GM18873 (cell line): ENCODE data around the gene KIFC3.
"Not testable (repeated sequence)": the region's sequence is repeated elsewhere in the genome, so short reads cannot be mapped to it uniquely, and the experiment has no call there.

ENCODE experiments used
- ATAC-seq: cut with Tn5 transposase; IDR thresholded peaks from one replicate; pipeline ENCODE4 v1.9.1; 2021; ENCODE audit warnings: mild to moderate bottlenecking, moderate library complexity, moderate number of reproducible peaks; ENCODE audit not compliant: unreplicated experiment, low FRiP score

Gene KIFC3

GRCh38 chr16:57805176-57805575, 2.9 kb upstream of the KIFC3 start:
- ATAC-seq: no peak

DNA sequence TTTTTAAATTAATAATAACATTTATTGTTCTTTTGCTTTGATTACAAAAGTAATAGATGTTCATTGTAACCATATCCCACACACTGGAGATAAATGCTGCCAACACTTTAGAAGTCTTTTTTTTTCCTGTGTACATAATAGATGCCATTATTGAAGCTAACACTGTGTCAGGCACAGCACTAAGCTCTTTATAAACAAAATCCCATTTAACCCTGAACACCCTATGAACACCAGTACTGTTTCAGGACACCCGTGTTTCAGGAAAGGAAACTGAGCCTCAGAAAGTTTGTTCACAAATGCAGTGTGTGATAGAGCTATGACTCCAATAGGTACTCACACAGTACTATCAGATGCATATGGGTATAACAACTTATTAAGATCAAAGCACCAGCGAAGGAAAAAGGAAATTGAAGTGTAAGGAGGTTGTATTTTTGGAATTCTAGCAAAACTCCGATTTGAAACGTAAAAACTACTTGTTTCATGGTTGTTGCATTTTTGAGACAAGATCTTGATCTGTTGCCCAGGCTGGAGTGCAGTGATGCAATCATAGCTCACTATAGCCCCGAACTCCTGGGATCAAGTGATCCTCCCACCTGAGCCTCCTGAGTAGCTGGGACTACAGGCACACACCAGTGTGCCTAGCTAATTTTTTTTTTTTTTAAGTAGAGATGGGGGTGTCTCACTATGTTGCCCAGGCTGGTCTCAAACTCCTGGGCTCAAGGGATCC, 2.0 kb upstream of the KIFC3 start:
- ATAC-seq: no peak

DNA sequence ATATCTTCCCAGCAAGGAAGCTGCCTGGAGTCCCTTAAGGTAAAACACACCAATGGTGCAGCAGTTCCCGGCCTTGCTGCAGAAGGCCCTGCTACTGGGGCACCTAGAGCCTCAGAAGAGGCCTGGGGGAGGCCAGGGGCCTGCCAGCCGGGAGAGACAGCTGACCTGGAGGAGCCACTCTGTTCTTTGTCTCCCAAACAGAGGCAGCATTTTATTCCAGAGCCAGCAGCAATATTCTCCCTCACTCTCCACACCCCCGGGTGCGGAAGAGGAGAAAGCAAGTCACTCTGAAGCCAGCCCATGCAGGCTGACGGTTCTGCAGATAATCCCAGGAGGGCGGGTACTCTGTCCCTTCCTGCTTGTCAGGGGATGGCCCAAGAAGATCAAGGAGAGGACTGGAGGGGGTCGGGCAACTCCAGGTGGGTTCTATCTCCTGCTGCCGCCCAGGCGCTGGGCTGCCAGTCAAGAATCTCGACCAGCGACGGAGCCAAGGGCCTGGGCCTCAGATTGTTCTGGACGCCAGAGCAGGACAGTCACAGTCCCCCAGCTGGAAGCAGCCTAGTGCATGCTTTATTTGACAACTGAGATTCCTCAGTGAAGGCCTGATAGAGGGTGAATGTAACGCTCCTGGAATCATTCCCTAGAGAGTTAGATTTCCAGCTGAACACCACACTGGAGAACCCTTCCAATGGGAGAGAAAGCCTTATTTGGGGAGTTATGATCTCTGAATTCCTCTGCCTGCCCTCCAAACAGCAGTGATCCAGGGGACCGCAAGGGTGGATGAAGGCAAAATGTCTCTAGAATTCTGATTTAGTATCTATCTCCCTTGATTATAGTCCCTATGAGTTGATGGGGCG, 1.1 kb upstream of the KIFC3 start:
- ATAC-seq: no peak

GRCh38 chr16:57801809-57802340, 416 bp downstream of the KIFC3 start:
- no peak for ATAC-seq

- ATAC-seq: no peak
These were observed 1.0 kb downstream of the KIFC3 start for GRCh38 chr16:57801098-57801808.

GRCh38 chr16:57800200-57801097, 1.8 kb downstream of the KIFC3 start:
- ATAC-seq: no peak

DNA sequence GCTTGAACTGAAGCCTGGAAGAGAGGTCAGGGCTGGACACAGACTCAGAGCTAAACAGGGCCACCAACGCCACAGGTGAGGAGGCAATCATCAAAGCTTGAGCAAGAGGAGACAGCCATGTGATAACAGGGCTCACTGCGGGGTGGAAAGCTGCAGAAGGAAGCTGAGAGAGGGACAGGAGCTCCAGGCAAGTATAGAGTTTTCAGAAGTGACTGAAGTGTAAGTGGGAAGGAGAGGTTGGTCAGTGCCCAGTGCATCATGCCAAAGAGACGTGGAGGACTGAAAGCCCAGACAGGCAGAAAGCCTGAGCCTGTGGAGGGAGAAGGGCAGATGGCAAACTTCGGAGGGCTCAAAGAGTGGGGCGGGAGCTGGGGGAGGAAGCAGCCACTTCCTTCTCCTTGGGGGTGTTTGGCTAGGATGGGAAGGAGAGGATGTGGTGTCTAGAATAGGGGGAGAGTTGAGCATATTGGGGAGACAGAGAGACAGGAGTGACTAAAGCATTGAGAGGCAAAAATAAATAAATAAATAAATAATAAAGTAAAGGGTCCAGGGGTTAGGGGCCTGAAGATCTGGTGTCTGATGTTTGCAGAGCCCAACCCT, 2.6 kb downstream of the KIFC3 start:
- no peak for ATAC-seq

GRCh38 chr16:57798953-57799599, 3.2 kb downstream of the KIFC3 start:
- no peak for ATAC-seq

DNA sequence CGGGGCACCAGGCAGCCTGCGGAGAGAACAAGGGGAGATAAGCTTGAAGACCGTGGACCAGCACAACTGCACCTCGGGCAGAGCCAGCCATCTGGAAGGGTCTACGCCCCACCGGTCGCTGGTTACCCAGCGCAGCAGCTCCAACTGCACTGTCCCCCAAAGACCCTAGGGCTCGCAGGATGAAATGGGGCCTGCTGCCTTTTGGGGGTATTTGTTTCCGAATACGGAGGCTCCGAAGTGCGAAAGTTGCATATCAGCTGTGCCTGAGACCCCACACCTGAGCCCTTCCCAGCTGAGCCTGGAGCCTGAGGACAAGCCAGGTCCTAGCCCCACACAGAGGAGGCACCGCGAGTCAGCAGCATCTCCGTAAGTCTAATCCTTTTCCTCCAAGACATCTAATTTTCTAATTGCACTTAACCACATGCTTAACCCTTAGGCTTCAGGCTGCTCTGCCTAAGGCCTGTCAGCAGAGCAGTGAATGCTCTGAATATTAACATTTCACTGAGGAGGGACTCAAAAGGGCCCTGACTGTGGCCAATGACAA, 4.0 kb downstream of the KIFC3 start:
- ATAC-seq: no peak

GRCh38 chr16:57797526-57798266, 4.6 kb downstream of the KIFC3 start:
- ATAC-seq: no peak

DNA sequence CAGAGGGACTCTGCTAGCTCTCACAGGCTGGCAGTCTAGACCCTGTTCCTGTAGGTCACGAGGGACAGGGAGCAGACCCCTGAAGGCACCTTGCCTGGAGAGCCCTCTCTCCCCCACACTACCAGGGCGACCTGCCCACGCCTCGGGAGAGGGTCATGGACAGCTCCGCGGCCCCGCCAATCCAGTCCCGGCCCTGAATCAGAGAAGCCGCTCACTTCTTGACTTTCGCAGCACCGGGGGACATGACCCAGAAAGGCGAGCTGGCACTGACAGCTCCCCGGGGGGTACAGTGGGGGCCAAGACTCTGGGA, 5.1 kb downstream of the KIFC3 start:
- no peak for ATAC-seq

GRCh38 chr16:57796014-57796413, 6.3 kb downstream of the KIFC3 start:
- ATAC-seq: not testable (repeated sequence)

DNA sequence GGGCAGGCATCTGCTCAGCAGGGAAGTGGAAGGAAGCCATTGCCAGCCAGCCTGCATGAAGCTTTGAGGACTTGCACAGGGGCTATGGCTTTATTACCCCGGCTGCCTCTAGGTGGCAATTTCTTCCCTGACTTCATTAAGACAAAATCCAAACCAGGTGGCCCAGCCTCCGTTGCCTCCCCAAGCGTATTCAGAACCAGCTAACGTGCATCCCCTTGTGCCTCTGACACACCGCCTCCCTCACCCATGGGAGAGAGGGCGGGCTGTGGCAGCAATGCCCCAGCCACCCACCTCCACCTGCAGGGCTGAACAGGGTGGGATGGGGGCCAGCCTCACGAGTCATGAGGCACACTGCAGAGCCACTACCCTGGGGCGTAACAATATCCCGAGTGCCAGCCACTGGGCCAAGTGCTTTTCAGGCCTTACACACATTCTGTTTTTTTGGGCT, 6.8 kb downstream of the KIFC3 start:
- ATAC-seq: no peak

DNA sequence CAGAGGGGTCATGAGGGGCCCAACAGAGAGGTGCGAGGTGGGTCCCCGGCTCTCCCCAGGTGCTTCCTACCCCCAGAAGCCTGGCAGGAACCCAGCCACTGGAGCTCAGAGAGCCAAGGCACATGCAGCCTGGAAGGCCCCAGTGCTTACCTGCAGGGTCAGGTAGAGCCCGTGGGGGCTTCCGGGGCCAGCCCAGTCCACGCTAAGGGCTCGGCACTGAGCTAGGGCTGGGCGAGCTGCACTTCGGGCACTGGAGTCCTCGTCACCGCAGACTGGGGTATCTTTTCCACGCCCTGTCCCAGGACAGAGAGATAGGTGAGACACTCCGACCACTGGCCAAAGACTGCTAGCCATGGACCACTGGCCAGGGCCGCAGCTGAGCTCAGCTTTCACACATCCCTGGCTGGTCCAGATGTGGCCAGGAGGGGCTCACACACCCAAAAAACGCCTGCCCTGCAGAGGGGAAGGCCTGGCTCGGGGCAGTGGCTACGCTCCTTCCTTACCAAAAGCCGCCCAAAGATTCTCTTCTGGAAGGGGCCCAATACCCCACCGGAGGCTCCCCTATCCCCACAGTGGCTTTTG, 7.4 kb downstream of the KIFC3 start:
- no peak for ATAC-seq

GRCh38 chr16:57791893-57792461, 10.3 kb downstream of the KIFC3 start:
- ATAC-seq: no peak

GRCh38 chr16:57791195-57791892, 10.9 kb downstream of the KIFC3 start:
- no peak for ATAC-seq

DNA sequence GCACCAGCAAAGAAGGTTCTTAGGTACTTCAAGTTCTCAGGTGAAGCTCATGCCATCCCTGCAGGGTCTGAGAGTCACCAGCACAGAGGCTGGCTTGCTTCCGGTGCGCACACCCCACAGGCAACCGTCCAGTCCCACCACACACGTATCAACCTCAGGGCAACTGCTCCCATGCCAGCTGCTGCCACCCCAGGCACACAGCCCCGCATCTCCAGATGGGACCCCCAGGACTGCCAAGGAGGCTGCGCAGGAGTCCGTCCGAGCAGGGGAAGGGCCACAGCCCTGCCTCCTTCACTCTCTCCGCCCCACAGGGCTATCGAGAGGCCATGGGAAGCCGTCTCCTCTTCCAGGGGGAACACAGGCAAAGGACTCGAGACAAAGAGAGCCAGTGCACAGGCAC, 13.3 kb downstream of the KIFC3 start:
- ATAC-seq: no peak
